Activated naive CD4-positive, alpha-beta T cell (primary cell): Measurements from ENCODE around the gene CEP290.
A peak's percentile ranks its signal among the peaks of the same experiment; 100 is the strongest.
"Not testable (repeated sequence)": the region's sequence is repeated elsewhere in the genome, so short reads cannot be mapped to it uniquely, and the experiment has no call there.

Experiments used
- DNase-seq, 4 experiments: peaks; one replicate each; lab custom pipeline; 2025; lab: John Stamatoyannopoulos, UW

Gene CEP290

GRCh38 chr12:88056571-88056970, 85.3 kb downstream of the CEP290 start:
- DNase-seq = no peak

- DNase-seq = no peak
These were observed 89.2 kb downstream of the CEP290 start for GRCh38 chr12:88052686-88053085.

DNA sequence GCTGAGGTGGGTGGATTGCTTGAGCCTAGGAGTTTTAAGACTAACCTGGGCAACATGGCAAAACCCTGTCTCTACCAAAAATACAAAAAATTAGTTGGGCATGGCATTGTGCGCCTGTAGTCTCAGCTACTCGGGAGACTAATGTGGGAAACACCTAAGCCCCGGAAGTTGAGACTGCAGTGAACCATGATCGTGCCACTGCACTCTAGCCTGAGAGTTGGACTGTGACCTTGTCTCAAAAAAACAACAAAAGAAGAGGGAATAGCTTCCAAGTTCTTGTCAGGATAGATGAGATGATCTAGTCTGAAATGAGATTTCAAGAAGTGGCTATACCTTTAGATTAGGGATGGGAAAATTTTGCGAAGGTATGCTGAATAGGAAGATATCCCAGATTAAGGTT, 97.9 kb downstream of the CEP290 start:
- DNase-seq = no peak

DNA sequence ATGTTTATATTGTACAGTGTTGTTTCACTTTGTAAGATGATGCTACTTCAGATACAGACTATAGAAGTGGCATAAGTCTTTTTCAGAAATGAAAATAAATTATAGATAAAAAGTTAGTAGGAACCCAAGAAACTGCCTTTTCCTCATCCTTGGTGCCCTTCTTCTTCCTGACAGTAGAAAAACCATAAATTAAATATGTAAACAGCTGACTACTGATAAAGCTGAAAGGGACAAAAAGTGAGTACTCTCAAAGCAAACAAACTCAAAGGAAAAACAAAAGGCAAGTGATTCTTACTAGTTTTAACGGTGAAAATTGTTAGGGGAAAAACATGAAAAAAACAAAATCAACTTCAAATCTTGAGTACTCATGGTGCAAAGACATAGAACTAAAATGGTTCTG, 104.1 kb downstream of the CEP290 start:
- DNase-seq = no peak

GRCh38 chr12:88036353-88036965, 105.4 kb downstream of the CEP290 start:
- DNase-seq = no peak

DNA sequence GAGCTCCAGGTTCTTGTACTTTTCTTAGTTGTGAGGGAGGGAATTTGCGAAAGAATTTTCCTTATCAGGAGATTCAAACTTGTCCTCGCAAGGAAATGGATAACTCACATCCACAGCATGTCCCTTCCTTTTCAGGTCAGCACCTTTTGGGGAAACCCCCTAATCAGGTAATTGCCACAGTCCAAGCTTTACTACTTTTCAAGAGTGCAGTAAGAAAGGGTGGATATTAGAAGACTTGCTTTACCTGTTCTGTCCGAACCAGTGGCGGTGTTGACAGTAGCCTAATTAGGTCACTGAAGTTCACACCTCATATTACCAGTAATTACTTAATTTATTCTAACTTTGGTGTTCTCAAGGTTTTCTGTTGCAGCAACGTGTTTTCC, 106.0 kb downstream of the CEP290 start:
- no peak for DNase-seq

DNA sequence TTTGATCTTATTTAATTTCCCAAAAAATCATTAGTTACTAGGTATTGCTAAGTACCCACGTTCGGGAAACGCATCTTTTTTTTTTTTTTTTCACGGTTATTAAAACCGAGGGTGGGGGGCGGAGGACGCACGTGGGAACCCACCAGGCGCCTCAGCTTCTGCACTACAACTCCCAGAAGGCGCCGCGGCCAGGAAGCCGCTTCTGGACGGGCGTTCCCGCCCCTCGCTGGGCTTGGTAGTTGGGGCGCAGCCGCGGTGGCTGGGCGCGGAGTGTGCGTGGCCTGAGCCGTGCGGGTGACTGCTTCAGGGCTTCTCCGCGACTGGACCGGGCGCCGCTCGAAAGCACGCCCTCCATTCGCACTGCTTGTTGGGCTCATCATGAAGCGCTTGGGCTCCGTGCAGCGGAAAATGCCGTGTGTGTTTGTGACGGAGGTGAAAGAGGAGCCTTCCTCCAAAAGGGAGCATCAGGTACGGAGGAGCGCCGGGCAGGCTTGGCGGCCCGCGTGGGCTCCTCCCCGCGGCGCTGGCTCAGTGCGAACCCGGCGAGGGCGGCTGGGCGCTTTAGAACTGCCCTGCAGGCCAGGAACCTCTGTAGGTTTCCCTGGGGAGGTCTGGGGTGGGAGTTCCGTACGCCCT, 106.5 kb downstream of the CEP290 start:
- peak; percentile 56 to 81 (median 72) for DNase-seq

- DNase-seq = not testable (repeated sequence)
These were observed 110.7 kb downstream of the CEP290 start for GRCh38 chr12:88031161-88031560.

DNA sequence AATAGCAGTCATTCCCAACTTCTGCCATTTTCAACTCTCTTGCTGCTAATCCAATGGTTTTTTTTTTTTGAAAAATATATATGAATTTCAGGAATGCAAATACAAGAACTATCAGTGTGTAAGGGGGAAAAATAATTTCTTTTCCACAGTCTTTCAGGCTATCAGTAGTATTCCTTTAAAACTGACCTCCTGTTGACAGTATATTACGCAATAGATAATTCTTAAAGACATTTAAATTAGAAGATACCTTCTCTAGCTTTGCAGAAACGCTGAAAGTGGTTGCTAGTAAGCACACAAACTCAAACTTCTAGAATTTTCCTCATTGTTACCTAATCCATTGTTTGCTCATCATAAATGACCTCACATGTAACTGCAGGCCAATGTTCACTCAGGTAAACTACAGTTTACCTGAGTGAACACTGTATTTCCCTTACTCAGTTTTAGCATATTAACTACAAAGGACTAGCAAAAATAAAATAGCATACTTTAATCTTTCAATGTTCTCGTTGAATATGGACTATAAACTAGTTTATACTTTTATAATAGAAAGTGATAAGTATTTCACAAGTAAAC, 112.7 kb downstream of the CEP290 start, which contains the start of gene C12orf50:
TSS of gene C12orf50 (minus strand) at position 309 of the 573 bp plus-strand sequence. CDS start 2,439 bp downstream, outside the sequence.
- no peak for DNase-seq

GRCh38 chr12:88026196-88026595, 115.7 kb downstream of the CEP290 start:
- DNase-seq = no peak

GRCh38 chr12:88017964-88018363, 123.9 kb downstream of the CEP290 start:
- no peak for DNase-seq

GRCh38 chr12:88015825-88016224, 126.1 kb downstream of the CEP290 start:
- no peak for DNase-seq

- no peak for DNase-seq
These were observed 130.1 kb downstream of the CEP290 start for GRCh38 chr12:88011755-88012154.

DNA sequence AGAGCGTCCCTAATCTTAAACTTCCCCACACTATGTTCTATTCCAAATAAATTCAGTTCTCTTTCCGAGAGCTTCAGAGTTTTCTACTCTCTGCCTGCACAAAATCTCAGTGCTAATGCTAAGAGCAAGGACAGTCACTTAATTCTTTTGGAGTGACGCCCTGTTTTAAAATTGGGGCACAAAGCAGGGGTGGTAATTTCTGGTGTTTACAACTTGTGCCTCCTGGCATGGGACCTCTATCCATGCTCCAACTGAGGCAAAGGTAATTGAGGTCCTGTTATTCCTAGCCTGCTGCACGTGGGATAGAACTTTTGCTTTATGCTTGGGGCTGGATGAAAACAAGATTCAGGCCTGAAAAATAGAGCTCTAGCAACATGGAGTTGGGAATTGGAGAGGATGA, 135.5 kb downstream of the CEP290 start:
- DNase-seq = no peak

- no peak for DNase-seq
These were observed 140.6 kb downstream of the CEP290 start for GRCh38 chr12:88001327-88001726.
